ENCODE results near the gene OLFM1. TPM values are rescaled to one million over a fixed set of nuclear protein-coding genes. Genes with fewer than 3 reads are reported as not detected.

OLFM1 gene
- total RNA-seq, 1 donor from 2014 or later: 5.5 TPM

DNA sequence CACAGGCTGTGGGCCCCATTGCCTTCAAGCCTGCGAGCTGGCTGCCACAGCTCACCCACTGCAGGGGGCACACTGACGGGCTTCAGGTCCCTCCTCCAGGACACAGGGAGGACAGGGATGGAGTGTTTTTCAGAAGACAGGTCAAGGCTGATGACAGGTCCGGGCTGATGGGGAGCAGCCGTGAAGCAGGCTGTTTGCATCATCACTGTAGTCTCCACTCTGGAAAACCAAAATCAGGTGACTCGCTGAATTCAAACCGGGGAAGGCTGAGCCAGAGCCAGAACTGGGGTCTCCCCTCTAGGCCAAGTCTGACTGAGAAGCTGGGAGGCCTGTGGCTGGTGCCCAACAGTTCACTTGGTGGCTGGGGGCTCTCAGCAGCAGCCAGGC, 48.5 kb downstream of the OLFM1 start:
- Histone ChIP-seq H3K9ac (ENCODE audit: low read length) (no peak overlapping the region), H3K27ac (ENCODE audit: low read depth, low read length) (no peak overlapping the region), H3K9me3 (ENCODE audit: insufficient read depth, low read depth, low read length) (peaks cover 5% of the 10 kb centered on the region), H3K4me1 (ENCODE audit: insufficient read depth, low read length) (no peaks in the 10 kb centered on the region), H2AFZ (ENCODE audit: low read depth, low read length) (no peak overlapping the region), H3K79me2 (ENCODE audit: insufficient read depth, low read length) (no peaks in the 10 kb centered on the region), H3K36me3 (ENCODE audit: insufficient read depth, low read length) (no peaks in the 10 kb centered on the region), H3K4me2 (ENCODE audit: low read length) (no peak overlapping the region), H3K27me3 (ENCODE audit: insufficient read depth, low read length) (no peaks in the 10 kb centered on the region), H4K20me1 (ENCODE audit: insufficient read depth, low read length) (no peaks in the 10 kb centered on the region), H3K4me3 (ENCODE audit: insufficient read depth, low read depth, low read length) (no peak overlapping the region)
- no peaks in the 10 kb centered on the region for H3K36me3 Mint-ChIP-seq (ENCODE audit: low read depth, unreplicated experiment)
- DNase-seq (ENCODE audit: low read depth) (no peak), FAIRE-seq (no peak)
- peaks cover 10% of the 10 kb centered on the region for H3K9me3 Mint-ChIP-seq (ENCODE audit: unreplicated experiment)
- no peak overlapping the region for H3K27ac Mint-ChIP-seq (ENCODE audit: unreplicated experiment)
- no peak overlapping the region for H3K4me3 Mint-ChIP-seq (ENCODE audit: unreplicated experiment)
- TF ChIP-seq, protein P1, sequence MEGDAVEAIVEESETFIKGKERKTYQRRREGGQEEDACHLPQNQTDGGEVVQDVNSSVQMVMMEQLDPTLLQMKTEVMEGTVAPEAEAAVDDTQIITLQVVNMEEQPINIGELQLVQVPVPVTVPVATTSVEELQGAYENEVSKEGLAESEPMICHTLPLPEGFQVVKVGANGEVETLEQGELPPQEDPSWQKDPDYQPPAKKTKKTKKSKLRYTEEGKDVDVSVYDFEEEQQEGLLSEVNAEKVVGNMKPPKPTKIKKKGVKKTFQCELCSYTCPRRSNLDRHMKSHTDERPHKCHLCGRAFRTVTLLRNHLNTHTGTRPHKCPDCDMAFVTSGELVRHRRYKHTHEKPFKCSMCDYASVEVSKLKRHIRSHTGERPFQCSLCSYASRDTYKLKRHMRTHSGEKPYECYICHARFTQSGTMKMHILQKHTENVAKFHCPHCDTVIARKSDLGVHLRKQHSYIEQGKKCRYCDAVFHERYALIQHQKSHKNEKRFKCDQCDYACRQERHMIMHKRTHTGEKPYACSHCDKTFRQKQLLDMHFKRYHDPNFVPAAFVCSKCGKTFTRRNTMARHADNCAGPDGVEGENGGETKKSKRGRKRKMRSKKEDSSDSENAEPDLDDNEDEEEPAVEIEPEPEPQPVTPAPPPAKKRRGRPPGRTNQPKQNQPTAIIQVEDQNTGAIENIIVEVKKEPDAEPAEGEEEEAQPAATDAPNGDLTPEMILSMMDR (IDR thresholded peaks at IDR 0.05; ENCODE audit: insufficient read depth, low read depth, low read length): no peak
- TF ChIP-seq EZH2 (IDR thresholded peaks at IDR 0.05; ENCODE audit: insufficient read depth, low read length): no peak
- no peaks in the 10 kb centered on the region for H3K4me1 Mint-ChIP-seq (ENCODE audit: low read depth, unreplicated experiment)
- peaks cover 21% of the 10 kb centered on the region for H3K27me3 Mint-ChIP-seq (ENCODE audit: low read depth, unreplicated experiment)

DNA sequence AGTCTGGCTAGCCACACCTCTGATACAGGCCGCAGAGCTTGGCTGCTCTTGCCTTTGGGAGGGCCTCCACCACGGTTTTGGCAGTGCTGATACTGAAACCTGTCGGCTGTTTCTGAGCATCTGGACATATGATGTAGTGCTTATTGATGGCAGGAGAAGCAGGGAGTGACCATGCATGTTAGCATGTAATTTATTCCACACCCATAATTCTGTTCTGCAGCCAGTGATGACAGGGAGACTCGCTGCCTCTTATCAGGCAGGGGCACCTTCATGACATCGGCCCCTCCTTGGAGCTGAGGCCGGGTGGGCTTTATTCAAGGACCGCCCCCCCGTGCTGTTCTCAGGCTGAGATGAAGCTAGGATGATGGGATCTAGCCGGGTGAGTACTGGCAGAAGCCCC, 49.0 kb downstream of the OLFM1 start:
- peaks cover 5% of the 10 kb centered on the region for H3K9me3 ChIP-seq (ENCODE audit: insufficient read depth, low read depth, low read length)
- H3K27ac ChIP-seq (ENCODE audit: low read depth, low read length): no peak overlapping the region
- H3K27me3 Mint-ChIP-seq (ENCODE audit: low read depth, unreplicated experiment): peaks cover 21% of the 10 kb centered on the region

More for the DNA sequence above, 49.0 kb downstream of the OLFM1 start:
- H3K4me3 ChIP-seq (ENCODE audit: insufficient read depth, low read depth, low read length): no peak overlapping the region
- no peaks in the 10 kb centered on the region for H3K79me2 ChIP-seq (ENCODE audit: insufficient read depth, low read length)
- H2AFZ ChIP-seq (ENCODE audit: low read depth, low read length): no peak overlapping the region
- no peaks in the 10 kb centered on the region for H4K20me1 ChIP-seq (ENCODE audit: insufficient read depth, low read length)
- no peak overlapping the region for H3K4me3 Mint-ChIP-seq (ENCODE audit: unreplicated experiment)
- H3K27ac Mint-ChIP-seq (ENCODE audit: unreplicated experiment): no peak overlapping the region
- no peak for FAIRE-seq
- TF ChIP-seq, protein P1 (IDR thresholded peaks at IDR 0.05; ENCODE audit: insufficient read depth, low read depth, low read length): no peak
- TF ChIP-seq EZH2 (IDR thresholded peaks at IDR 0.05; ENCODE audit: insufficient read depth, low read length): no peak
- no peaks in the 10 kb centered on the region for H3K4me1 Mint-ChIP-seq (ENCODE audit: low read depth, unreplicated experiment)
- H3K9ac ChIP-seq (ENCODE audit: low read length): no peak overlapping the region
- H3K27me3 ChIP-seq (ENCODE audit: insufficient read depth, low read length): no peaks in the 10 kb centered on the region
- H3K36me3 ChIP-seq (ENCODE audit: insufficient read depth, low read length): no peaks in the 10 kb centered on the region
- H3K4me1 ChIP-seq (ENCODE audit: insufficient read depth, low read length): no peaks in the 10 kb centered on the region
- no peak for DNase-seq (ENCODE audit: low read depth)
- H3K4me2 ChIP-seq (ENCODE audit: low read length): no peak overlapping the region
- H3K9me3 Mint-ChIP-seq (ENCODE audit: unreplicated experiment): peaks cover 10% of the 10 kb centered on the region
- no peaks in the 10 kb centered on the region for H3K36me3 Mint-ChIP-seq (ENCODE audit: low read depth, unreplicated experiment)

All from astrocyte (in vitro differentiated cells and primary cell).